HG03457 (cell line): ENCODE data around the gene P2RY11.

Experiments used
- ATAC-seq: cut with Tn5 transposase; IDR thresholded peaks from one replicate; pipeline ENCODE4 v1.9.1; 2021; ENCODE audit warnings: moderate number of reproducible peaks; ENCODE audit not compliant: unreplicated experiment

The P2RY11 gene

DNA sequence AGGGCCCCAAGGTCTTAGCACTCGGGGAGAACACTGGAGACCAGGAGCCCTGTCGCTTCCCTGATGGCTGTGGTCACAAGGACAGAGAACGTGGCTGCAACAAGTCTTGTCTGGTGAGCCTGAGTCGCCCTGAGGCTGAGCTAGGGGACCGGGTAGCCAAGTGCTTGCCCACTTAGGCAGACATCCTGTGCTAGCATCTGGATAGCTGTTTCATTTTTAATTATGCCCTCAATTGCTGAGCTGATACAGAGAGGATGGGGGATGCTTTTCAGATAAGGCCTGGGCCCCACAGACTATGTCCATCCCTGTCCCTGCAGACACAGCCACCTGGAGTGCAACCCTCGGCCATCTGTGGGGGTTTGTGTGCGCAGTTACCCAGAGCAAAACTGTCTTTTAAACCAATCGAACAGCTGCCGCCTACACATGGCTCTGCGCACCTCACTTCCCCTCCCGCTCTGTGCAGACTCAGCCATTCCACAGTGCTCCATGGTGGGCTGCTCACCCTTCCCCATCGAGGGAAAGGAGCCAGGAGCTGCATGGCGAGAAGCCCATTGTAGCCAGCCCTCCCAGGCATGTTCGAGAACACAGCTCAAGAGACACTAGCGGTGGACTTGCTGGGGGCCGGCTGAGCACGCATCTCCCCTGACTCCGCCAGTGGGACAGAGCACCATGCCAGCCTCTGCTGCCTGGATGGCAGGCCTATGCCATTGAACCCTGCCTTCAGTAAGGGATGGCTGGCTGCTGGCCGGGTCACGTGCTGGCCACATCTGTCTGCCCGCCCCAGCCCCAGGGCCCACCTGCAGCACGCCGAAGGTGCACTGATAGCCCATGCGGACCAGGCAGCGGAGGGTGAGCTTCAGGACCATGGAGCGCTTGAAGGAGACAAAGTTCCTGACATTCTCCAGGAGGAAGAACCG is 27.6 kb downstream of the P2RY11 start:
- no peak for ATAC-seq

DNA sequence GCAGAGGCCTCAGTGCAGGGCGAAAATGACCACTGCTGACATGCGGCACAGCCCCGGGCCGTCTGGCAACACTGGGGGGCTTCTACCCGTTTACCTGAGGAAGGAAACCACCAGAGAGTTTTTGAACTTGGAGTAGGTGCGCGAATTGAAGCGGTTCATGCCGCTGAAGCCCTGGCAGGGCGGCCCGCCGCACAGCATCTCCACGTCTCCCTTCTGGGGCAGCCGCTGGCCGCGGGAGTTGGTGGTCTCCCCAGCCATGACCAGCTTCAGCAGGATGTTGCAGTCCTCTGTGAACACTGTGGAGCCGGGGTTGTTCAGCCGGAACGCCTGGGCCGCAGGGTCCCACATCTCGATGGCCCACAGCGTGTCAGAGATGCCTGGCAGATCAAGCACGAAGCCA is 28.5 kb downstream of the P2RY11 start:
- no peak for ATAC-seq

DNA sequence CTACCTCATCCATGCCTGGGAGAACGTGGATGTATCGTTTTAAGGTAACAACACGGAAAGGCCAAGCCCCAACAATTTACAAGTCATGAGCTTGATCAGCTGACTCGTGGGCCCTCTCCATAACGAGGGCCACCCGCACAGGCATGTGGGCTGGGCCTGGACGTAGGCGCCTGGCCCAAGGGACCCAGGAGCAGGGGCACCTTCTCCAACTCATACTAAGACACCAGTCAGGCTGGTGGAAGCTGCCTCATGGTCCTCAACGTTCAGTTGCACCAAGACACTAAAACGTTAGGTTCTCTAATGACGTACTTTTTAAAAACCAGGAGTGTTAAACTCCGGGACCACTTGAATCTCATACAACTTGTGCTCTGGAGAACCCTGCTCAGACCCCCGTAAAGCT is 30.0 kb downstream of the P2RY11 start:
- no peak for ATAC-seq

DNA sequence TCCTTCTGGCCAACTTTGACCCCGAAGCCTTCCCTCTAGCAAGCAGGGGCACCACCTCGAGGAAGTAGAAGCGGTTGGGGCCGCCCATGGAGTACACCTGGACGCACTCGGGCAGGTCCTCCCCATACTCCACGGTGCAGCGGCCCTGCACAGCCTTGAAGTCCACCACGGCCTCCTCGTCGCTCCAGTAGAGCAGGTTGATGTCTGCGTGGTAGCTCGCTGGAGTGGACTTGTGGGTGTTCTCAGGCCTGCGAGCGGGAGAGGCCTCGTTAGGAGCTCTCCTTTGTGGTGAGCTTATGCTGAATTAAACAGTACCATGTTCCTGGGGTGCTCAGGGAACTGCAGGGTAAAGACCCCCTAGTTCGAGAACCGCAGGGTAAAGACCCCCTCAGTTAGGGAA is 30.5 kb downstream of the P2RY11 start:
- no peak for ATAC-seq

DNA sequence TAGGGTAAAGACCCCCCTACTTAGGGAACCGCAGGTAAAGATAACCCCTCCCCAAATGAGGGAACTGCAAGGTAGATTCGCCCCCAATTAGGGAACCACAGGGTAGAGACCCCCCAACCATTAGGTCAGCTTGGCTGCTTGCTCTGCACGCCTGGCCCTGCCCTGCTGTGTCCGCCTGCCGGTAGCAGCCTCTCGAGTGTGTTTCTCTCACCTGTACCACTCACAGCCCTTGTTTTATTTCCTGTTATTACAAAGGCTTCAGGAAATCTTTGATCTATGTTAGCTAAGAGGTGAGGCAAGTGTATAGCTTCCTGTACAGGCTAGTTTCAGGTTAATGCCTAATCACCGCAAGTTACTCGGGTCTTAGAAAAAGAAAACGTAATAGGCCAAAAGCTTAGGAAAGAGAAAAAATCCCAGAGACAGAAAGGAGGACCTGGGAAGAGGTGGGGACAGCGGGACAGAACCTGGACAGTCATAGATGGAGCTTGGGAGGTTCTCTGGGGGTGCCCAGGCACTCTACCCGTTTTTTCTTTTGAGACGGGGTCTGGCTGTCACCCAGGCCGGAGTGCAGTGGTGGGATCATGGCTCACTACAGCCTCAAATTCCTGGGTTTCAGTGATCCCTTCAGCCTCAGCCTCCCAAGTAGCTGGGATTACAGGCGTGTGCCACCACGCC is 31.3 kb downstream of the P2RY11 start:
- ATAC-seq: no peak

DNA sequence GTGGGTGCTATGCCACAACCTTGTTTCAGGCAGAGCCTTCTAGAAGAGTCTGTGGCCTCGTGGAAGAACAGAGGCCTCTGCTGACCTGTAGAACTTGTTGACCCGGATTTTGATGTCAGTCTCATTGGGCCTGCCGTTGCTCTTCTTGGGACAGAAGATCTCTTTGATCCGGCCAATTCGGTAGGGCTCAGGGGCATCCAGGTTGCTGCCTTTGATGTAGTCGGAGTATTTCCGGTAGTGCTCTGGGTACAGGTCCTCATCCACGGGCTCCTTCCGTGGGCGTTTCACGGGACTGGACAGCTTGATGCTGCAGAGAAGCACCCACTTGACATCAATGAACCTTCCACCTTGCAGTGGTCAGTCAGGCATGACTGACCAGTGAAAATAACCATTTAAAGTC is 32.2 kb downstream of the P2RY11 start:
- ATAC-seq: no peak

DNA sequence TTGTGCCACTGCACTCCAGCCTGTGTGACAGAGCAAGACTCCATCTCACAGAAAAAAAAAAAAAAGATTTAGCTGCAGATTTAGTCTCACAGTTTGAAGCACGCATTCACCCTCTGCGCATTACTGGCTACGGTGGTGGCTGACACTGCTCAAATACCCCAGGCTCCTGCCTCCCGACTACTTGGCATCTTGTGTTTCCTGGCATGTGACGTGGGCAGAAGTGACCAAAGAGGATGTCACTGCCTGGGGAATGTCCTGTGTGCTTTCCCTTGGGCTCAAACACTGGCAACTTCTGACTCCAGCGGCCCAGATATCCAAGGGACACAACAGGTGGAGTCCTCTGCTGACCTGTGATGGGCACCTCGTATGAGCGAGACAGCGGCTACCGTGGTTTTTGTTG is 32.9 kb downstream of the P2RY11 start:
- ATAC-seq: no peak

DNA sequence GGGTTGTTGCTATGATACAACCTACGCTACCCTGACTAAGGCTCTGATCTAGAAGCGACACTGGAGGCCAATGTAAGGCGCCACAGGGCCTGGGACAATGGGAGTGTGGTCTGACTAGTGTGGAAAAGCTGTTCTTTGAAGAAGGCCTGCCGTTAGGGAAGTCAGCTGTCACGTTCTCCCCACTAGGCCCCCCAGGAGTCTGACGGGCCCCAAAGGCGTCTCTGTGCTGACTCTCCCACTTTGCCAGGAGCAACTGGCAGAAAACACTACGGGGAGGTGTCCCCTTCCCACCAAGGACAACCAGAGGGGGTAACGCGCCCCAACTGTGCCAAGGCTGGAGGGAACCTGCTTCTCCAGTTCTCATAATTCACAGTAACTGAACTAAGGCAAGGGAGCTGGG is 33.5 kb downstream of the P2RY11 start:
- no peak for ATAC-seq

DNA sequence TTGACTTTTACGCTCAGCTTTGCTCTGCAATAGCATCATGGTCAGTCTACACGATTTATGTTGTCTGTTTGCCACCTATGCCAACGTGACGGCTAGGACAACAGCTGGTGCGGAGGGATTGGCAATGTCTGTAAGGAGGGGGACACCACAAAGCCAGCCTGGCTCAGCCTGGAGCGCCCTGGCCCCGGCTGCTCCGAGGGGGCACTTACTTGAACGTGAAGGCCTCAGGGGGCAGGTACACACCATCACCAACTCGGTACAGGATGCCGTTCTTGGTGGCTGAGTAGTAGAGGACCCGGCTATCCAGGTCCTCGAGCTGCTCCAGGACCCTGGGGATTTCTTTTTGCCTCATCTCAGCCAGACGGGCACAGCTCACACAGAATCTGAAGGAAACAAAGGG is 34.6 kb downstream of the P2RY11 start:
- no peak for ATAC-seq

DNA sequence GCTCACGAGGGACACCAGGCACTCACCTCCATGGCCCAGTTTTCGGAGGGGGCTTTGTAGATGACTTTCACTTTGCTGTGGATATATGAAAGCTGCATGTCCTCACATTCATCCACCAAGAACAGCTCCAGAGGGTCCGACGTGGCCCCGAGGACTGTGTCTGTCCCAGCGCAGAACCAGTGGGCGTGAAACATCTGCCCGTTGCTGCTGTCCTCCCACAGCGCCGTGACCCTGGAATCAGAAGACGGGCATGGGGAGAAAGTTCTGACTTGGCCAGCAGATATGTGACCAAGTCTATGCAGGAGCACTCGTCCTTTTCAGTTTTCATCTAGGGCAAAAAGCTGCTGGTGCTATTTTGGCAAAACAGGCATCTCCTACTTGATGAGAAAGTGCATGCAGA is 37.9 kb downstream of the P2RY11 start:
- ATAC-seq: no peak

DNA sequence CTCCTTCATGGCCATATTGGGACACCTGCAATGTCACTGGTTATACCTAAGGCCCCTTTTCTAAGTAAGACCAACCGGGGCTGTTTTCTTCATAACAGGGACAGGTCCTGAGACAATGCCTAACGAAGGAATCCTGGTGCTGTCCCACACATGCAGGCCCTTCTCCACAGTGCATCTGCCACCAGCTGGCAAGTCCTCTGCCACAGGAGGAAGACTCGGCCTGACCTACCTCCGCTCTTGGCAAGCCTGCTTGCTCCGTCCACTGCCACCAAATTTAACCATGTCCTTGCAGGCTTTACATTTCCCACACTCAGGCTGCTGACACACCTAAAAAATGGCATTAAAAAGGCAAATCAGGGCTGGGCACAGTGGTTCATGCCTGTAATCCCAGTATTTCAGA is 40.0 kb downstream of the P2RY11 start:
- ATAC-seq: no peak

DNA sequence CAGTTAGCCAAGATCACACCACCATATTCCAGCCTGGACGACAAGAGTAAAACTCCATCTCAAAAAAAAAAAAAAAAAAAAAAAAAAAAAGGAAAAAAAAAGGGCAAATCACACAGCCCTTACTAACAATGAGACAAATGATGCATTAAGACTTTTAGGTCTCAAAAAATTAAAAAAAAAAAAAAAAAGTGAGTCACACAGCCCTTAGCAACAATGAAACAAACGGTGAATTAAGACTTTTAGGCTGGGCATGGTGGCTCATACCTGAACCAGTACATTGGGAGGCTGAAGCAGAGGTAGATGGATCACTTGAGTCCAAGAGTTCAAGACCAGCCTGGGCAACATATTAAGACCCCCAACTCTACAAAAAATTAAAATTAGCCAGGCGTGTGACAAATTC is 40.6 kb downstream of the P2RY11 start:
- ATAC-seq: no peak

DNA sequence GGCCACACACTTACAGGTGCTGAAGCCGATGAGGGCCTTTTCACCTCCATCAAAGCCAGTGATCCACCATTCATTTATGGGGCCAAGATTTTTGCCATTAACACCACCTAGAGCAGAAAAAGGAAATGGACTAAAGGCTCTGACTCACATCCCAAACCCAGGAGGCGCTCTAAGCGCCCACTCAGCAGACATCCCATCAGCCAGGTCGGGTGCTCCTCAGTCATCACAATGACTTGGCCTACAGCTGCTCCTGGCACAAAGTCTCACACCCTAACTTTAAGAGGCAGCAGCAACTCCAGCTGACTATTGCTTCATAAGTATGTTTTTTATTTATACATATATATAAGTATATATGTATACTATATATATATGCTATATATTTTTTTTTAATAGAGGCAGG is 44.3 kb downstream of the P2RY11 start:
- no peak for ATAC-seq

DNA sequence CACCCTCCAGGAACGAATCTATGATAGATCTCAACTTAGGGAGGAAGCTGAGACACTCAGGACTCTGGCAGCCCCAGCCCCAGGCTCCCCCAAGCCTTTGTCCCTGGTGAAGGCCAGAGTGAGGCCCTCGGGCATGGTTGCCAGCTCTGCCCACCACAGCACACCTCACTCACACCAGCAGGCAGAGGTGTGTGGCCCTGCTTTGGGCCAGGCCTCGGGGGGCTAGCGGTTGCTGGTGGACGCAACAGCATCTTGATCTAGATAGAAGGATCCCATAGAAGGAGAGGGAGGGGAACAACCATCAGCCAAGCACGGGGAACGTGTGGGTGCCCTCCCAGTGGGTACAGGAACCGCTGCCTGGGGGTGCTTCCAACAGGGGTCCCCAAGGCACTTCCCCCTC is 46.6 kb downstream of the P2RY11 start:
- no peak for ATAC-seq

DNA sequence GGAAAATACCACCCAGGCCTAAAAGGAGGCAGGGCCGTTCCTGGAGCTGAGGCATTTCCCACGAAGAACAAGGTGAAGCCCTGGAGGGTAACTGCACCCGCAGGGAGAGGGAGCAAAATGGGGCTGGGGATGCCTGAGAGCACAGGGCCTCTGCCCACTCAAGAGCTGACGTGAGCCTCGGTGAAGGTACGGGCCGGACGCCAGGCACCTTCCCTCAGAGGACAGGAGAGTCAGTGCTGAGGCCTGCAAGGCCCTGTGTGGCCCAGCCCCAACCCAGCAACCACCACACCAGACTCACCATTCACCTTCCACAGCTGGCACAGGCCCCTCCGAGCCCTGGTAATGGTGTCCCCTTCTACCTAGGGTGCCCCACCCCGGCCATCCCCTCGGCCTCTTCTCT is 47.0 kb downstream of the P2RY11 start:
- no peak for ATAC-seq

DNA sequence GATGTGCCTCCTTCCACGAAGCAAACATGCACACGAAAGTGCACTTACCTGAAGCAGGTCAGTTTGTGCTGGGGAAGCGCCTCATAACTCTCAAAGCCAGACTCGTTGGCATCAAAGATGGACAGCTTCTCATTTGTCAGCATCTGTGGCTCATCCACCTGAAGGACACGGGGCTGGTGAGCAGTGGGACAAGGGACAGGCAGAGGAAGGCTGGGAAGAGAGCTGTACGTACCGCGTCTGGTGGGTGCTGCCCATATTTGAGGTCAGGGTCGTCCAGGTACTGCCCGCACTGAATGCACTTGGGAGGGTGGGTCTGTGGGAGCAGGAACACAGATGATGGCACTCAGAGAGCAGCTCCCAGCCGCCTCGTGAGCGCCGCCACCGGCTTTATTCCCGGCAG is 48.1 kb downstream of the P2RY11 start:
- no peak for ATAC-seq

DNA sequence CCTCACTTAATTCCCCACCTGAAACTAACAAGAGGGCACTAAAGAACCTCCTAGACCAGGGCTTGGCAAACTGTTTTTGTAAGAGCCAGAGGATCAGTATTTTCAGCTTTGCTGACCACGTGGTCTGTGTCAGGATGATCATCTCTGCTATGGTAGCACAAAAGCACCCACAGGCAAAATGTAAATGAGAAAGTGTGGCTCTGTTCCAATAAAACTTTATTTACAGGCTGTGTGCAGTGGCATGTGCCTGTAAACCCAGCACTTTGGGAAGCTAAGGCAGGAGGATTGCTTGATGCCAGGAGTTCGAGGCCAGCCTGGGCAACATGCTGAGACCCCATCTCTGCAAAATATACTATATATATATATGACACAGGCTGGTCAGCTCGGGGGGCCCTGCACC is 52.0 kb downstream of the P2RY11 start:
- no peak for ATAC-seq
